Muscle of leg (tissue), 11 donors: ENCODE results near the gene CRB2. TPM values are rescaled to one million over a fixed set of nuclear protein-coding genes. Genes with fewer than 3 reads are reported as not detected.

ENCODE experiments used
- DNase-seq: peaks from one replicate; pipeline ENCODE4 v3.0.0; 2013
- H3K27ac ChIP-seq: one replicate; pipeline ENCODE4 v1.5.1; 2013; ENCODE audit warnings: mild to moderate bottlenecking, low read length, control low read depth
- H3K27me3 ChIP-seq: one replicate; pipeline ENCODE4 v1.6.1; 2013; ENCODE audit warnings: low read length; ENCODE audit not compliant: control insufficient read depth, insufficient read depth
- H3K36me3 ChIP-seq: one replicate; pipeline ENCODE4 v1.6.1; 2013; ENCODE audit warnings: low read length; ENCODE audit not compliant: control insufficient read depth, insufficient read depth
- H3K4me1 ChIP-seq: one replicate; pipeline ENCODE4 v1.6.1; 2013; ENCODE audit warnings: low read length; ENCODE audit not compliant: control insufficient read depth, insufficient read depth
- H3K4me3 ChIP-seq: one replicate; pipeline ENCODE4 v1.5.1; 2013; ENCODE audit warnings: low read length, control low read depth
- H3K9me3 ChIP-seq: replicated peaks from 2 replicates; pipeline ENCODE4 v1.6.1; 2013; ENCODE audit warnings: low read depth, low read length; ENCODE audit not compliant: control insufficient read depth
- WGBS: methylation state at CpG from one replicate; pipeline ENCODE4 v1.1.5; 2013; ENCODE audit warnings: missing lambda C conversion rate; ENCODE audit not compliant: insufficient coverage; 5-methylcytosine and 5-hydroxymethylcytosine counted together
- polyA plus RNA-seq, 8 donors: library from polyadenylated mRNA; unstranded; fragments of 120-200 nt; gene quantifications; one replicate each; pipeline versions ENCODE4 v1.2.1 to v1.2.3, GENCODE V29; 2013; ENCODE audit warnings: inconsistent platforms in 1 of 8, low replicate concordance in 1 of 8; ENCODE audit not compliant: insufficient read length in 8 of 8, insufficient read depth in 1 of 8
- total RNA-seq: library from RNA; stranded (reverse); fragments of 120-200 nt; gene quantifications from one replicate; pipeline ENCODE4 v1.2.4, GENCODE V29; 2013

Gene CRB2
- total and polyA plus RNA-seq, 9 donors: 0.04 to 0.22 (median 0.15) TPM

DNA sequence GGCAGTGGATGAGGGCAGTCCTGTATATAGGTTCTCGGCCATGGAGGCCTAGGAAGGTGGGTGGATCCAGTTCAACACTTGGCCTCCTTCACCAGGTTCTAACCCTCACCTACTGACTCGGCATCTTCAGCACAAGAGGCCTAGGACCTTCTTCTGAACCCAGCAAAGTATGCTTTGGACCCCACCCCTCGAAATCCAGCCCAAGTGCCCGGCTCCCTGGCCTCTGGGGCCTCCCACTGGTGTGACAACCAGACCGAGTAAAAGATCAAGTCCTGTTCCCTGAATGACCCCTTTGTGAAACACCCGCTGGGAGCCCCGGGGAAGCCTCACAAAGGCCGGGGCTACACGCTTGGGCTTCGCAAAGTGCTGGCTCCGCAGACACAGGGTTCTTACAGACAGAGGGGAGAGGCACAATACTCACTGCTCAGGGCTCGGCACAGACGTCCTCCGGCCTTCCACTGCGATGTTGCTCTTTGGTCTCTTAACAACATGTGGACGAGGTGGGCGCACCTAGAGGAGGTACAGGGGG, 47.0 kb downstream of the CRB2 start:
- no peak for DNase-seq
- no peaks in the 10 kb centered on the region for H3K9me3 ChIP-seq
- no peak overlapping the region for H3K27ac ChIP-seq
- peaks cover 17% of the 10 kb centered on the region for H3K4me1 ChIP-seq
- 75% methylated on average over 14 of the region's 17 CpGs for WGBS
- H3K4me3 ChIP-seq: no peak overlapping the region
- peaks cover 6% of the 10 kb centered on the region for H3K36me3 ChIP-seq
- H3K27me3 ChIP-seq: no peaks in the 10 kb centered on the region

DNA sequence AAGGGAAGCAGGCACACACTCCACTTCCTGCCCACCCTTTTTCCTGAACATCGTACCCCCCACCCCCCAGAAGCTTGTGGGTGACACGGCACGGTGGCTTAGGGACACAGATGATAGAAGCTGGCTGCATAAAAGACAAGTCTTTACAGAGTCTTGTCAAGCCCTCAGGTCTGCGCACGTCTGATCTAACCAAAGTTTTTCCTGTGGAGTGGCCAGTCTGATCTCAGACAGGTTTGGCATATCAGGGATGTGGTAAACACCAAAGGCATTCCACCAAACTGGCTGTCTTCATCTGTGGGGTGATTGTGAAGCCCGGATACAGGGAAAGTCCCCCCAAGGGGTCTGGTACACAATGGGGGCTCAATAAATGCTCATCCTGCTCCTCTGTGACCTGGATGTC, 50.0 kb downstream of the CRB2 start:
- H3K27ac ChIP-seq: no peak overlapping the region
- no peaks in the 10 kb centered on the region for H3K9me3 ChIP-seq
- H3K27me3 ChIP-seq: no peaks in the 10 kb centered on the region
- peaks cover 6% of the 10 kb centered on the region for H3K36me3 ChIP-seq
- no peak for DNase-seq
- H3K4me1 ChIP-seq: peaks cover 13% of the 10 kb centered on the region
- WGBS: 87% methylated on average over 4 of the region's 6 CpGs
- no peak overlapping the region for H3K4me3 ChIP-seq

DNA sequence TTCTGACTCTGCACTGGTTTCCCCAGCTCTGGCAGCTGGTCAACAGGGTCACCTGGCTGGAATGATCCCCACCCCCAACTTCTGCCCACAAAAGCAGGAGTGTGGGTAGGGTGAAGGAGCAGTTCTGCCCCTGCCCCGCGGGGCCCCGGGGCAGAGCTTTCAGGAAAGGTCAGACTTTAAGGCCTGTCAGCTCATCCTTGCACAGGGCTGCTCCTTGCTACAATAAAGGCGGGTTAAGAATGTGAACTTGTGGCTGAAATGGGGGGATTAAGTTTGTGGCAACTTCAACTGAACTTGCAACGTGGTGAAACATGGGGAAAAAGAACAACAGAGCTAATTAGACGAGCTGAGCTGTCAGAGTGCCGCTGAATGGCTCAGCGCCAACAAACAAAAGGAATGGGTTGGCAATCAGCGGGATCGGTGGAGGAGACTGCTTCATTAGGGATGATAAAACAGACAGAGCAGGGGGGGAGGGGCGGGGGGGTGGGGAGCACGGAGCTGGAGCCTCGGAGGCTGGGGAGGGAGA, 50.8 kb downstream of the CRB2 start:
- peaks cover 10% of the 10 kb centered on the region for H3K4me1 ChIP-seq
- 70% methylated on average over 3 of the region's 13 CpGs for WGBS
- H3K9me3 ChIP-seq: no peaks in the 10 kb centered on the region
- no peak overlapping the region for H3K27ac ChIP-seq
- no peaks in the 10 kb centered on the region for H3K27me3 ChIP-seq
- no peak overlapping the region for H3K4me3 ChIP-seq
- DNase-seq: no peak
- peaks cover 6% of the 10 kb centered on the region for H3K36me3 ChIP-seq

DNA sequence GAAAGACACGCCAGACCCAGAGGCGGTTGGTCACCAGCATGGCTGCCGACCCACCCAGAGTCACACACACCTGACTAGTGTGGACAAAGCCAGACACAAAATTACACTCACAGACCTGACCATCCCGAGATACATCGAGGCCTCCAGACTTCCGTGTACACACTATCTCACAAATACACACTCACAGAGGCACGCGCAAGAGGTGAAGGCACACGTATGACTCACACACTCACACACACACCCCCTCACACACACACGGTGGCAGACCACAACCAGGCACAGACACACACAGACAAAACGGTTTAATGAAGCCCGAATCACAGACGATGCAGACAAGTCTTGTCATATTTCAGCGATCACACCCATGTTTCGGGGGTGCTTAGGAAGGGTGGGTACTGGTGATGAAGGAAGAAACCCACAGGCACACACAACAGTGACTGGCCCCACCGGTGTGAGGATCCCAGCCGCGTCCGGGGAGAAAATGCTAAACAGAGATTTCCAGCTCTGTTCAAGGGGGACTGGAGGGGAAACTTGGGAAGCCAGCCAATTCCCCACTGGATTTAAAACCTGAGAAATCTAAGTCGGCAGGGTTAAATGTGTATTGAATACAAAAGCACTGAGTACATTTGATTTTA, 51.3 kb downstream of the CRB2 start:
- Histone ChIP-seq H3K4me3 (no peak overlapping the region), H3K36me3 (peaks cover 6% of the 10 kb centered on the region), H3K4me1 (peaks cover 10% of the 10 kb centered on the region), H3K27ac (no peak overlapping the region), H3K27me3 (no peaks in the 10 kb centered on the region), H3K9me3 (no peaks in the 10 kb centered on the region)
- WGBS: 47% methylated on average over 8 of the region's 20 CpGs
- DNase-seq: no peak

DNA sequence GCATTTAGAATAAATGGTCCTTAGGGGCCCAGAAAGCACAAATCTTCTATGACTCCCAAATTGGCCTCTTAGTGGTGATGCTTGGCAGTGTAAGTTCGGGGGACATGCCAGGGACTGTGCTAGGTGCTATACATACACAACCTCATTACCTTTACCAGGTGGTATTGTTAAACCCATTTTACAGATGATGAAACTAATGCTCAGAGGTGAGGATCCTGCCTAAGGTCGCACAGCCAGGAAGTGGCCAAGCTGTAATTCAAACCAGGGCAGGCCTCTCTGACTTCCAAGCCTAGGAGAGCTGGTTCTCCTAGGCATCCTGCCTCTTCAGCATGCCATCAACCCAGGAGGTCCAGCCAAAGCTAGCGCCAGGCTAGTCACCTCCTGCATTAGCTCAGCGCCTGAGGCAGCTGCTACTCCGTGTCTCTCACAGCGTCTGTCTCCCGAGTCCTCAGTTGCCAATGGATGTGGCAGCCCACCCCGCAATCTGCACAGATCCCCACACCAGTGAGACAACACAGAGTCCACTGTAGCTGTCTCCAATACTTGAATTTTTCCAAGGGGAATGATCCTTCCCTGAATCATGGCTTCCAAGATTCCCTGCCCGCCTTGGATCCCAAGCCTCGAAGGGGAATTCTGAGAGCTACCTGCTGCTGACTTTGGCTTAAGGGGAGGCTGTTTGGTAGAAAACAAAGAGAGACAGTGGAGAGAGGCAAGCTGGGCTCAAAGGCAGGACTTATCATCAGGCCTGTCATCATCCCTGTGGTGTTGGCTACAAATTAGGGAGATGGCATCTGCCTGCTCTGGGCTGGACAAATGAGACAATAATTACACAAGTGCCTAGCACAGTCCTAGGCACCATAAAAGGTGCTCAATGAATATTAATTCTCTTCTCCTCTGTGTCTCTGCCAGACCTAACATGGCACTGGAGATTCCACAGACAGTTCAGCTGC, 52.6 kb downstream of the CRB2 start:
- 74% methylated on average over 6 of the region's 10 CpGs for WGBS
- no peaks in the 10 kb centered on the region for H3K9me3 ChIP-seq
- peaks cover 10% of the 10 kb centered on the region for H3K4me1 ChIP-seq
- H3K36me3 ChIP-seq: no peaks in the 10 kb centered on the region
- no peak overlapping the region for H3K27ac ChIP-seq
- DNase-seq: no peak
- no peaks in the 10 kb centered on the region for H3K27me3 ChIP-seq
- no peak overlapping the region for H3K4me3 ChIP-seq

DNA sequence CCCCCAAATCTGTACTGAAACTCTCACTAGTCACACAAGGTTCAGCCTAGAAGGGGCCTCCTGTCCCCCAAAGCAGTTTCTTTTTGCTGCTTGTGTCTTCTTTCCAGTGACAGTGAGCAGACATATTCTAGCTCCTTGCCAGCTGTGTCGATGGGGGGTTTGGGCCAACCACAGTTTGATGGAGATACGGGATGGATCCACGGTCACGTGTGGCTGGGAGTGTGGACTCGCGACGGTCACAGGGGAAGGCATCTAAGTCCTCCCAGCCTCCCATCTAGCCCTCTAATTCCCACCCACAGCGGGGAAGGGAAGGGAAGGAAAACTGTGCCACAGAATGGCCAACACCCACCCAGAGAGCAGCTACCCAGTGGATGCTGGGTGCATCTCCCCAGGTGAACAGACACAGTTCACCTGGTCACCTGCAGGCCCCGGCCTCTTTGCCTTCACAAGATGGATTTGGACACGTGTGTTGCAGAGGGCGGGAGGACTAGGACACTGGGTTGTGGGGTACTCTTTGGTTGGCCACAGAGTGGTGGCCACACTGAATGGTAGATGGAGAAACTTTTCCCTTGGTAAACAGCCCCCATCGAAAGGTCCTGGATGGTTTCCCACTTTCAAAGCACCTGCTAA, 54.4 kb downstream of the CRB2 start:
- Histone ChIP-seq H3K9me3 (no peaks in the 10 kb centered on the region), H3K4me3 (no peak overlapping the region), H3K27ac (no peak overlapping the region), H3K27me3 (no peaks in the 10 kb centered on the region), H3K36me3 (no peaks in the 10 kb centered on the region), H3K4me1 (peaks cover 10% of the 10 kb centered on the region)
- 93% methylated on average over 4 of the region's 12 CpGs for WGBS
- DNase-seq: no peak

DNA sequence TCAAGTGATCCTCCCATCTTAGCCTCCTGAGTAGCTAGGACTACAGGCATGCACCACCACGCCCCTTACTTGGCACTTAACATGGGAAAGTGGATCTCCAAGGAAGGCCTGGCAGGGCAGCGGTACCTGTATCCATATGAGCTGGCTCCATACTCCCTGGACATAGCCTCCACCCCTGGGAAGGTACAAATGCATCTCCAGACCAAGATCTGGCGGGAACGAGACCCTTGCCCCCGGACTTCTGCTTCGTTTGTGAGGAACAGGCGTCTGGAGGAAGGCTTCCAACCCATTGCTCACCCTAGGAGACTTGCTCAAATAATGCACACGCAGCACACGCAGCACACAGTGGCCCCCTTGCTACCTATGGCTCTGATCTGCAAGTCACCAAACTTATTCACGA, 55.2 kb downstream of the CRB2 start:
- peaks cover 13% of the 10 kb centered on the region for H3K4me1 ChIP-seq
- H3K4me3 ChIP-seq: no peak overlapping the region
- H3K27ac ChIP-seq: no peak overlapping the region
- H3K36me3 ChIP-seq: no peaks in the 10 kb centered on the region
- DNase-seq: no peak
- H3K27me3 ChIP-seq: no peaks in the 10 kb centered on the region
- 93% methylated on average over 9 of the region's 10 CpGs for WGBS
- no peaks in the 10 kb centered on the region for H3K9me3 ChIP-seq

DNA sequence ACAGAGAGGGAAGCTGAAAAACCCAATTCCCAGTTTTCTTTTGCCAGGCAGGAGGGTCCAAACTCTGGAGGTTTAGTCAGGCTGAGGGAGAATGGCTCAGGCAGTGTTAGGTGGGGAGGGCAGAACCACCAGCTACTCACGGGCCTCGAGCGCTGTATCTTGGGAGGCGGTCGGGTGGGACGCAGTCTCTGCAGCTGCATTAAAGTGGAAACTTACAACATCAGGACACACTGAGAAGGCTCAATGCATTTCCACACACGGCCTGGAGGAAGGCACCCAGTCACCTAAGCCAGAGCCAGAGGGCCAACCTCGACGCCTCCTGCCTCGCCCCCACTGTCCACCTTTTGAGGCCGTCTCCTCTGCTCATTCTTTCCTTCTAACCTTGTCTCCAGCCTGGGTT, 55.6 kb downstream of the CRB2 start:
- Histone ChIP-seq H3K27ac (no peak overlapping the region), H3K27me3 (no peaks in the 10 kb centered on the region), H3K36me3 (peaks cover 3% of the 10 kb centered on the region), H3K4me3 (no peak overlapping the region), H3K4me1 (peaks cover 11% of the 10 kb centered on the region), H3K9me3 (no peaks in the 10 kb centered on the region)
- DNase-seq: no peak
- 88% methylated on average over 11 of the region's 11 CpGs for WGBS

DNA sequence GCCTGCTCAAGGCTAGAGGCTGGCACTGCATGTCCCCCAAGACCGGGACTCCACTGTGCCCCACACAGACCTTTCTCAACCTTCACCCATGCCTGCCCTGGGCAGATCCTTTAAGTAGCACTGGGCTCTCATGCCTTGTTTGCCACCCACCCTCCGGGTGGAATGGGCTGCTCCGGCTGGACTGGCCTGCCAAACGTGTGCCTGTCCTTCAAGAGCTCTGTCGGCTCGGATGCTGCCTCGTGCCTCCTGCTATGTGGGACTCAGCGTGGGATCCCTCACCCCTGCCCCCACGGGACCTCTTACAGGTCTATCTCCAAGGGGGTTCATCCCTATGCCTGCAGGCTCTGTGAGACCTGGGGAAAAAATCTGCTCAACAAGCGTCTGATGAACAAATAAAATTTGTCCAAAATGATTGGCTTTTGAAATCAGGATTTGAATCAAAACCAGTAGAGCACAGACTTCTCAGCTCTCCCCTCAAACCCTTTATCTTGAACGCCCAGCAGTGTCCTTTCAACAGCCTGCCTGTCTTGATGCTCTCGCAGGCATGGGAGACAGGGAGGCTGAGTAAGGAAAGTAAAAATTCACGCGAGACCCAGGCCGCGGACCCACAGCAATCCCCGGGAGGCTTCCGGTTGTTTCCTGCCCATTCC, 56.3 kb downstream of the CRB2 start:
- no peaks in the 10 kb centered on the region for H3K9me3 ChIP-seq
- peaks cover 4% of the 10 kb centered on the region for H3K36me3 ChIP-seq
- DNase-seq: no peak
- peaks cover 8% of the 10 kb centered on the region for H3K4me1 ChIP-seq
- H3K27ac ChIP-seq: no peak overlapping the region
- WGBS: 79% methylated on average over 12 of the region's 18 CpGs
- no peak overlapping the region for H3K4me3 ChIP-seq
- H3K27me3 ChIP-seq: no peaks in the 10 kb centered on the region
